Occipital lobe (tissue), 2 donors: ENCODE measurements around the gene PARG. TPM values are rescaled to one million over a fixed set of nuclear protein-coding genes. Genes with fewer than 3 reads are reported as not detected.
"Not testable (repeated sequence)": the region's sequence is repeated elsewhere in the genome, so short reads cannot be mapped to it uniquely, and the experiment has no call there.

Source experiments
- DNase-seq: peaks from one replicate; lab custom pipeline; 2025; lab: John Stamatoyannopoulos, UW
- total RNA-seq: library from RNA; depleted of rRNA; stranded (reverse); fragments of >200 nt; gene quantifications from one replicate; pipeline ENCODE4 v1.2.3, GENCODE V29; 2014

The PARG gene
- 127 TPM for total RNA-seq

DNA sequence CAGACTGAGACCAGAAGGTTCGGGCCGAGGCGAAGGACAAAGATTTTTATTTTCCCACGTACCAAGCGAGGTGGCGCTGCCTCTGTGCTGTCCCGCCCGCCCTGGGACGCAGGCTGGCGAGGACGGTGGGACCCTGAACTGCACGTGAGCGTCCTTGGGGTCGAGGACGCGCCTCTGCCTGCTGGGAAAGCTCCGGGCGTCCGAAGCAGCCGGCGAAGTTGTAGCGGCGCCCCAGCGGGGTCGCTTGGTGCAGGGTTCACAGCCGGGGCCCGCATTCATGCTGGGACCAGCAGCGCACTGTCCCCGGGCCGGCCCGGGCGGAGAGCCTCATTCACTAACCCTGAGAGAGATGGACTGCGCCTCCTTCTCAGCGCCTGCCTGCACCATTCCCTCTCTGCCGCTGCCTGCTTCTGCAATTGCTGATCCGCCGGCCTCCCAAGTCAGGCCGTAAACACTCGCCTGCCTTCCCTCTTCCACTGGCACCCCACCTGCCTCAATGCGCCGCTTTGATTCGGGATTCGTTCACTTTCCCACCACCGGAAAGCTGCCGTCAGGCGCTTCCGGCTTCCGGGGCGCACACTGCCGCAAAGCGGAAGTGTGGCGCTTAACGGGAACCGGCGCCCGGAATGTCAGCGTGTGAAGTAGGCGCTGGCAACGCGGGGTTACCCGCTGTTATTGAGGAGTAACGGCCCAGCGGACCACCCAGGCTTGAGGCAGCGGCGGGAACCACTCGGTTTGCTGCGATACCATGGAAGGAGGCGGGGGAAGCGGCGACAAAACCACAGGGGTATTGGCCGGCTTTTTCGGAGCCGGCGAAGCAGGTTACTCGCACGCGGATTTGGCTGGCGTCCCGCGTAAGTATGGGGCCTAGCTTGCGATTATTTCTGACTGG, at the start of gene PARG, which contains the start of gene TIMM23B:
Gene PARG (minus strand): TSS at position 581 of the 892 bp plus-strand sequence. CDS start 302 bp downstream, at position 279.
Gene TIMM23B (plus strand): TSS at position 607 of the 892 bp plus-strand sequence. CDS start 142 bp downstream, at position 749.
- peak; percentile 81 for DNase-seq

DNA sequence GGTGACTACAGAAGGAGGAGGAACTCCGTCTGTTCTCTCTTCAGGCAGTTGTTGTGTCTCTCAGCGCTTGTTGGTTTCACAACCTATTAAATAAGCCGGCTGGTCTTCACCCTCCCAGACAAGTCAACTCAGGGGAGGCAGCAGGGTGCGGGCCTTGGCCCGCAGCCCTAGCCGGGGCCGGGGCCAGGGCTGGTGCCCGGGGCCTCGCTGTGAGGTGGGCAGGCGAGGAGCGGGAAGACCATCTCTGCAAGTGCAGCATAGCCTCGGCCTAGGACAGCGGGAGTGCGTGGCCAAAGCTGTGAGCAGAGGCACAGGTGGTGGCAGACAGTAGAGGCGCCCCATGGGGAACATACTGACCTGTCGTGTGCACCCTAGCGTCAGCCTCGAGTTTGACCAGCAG, 46.5 kb upstream of the PARG start, which contains the start of gene AGAP6:
Gene AGAP6 (plus strand): TSS at position 31 of the 400 bp plus-strand sequence. CDS start 310 bp downstream, at position 341.
- DNase-seq: not testable (repeated sequence)

GRCh38 chr10:49987207-49987606, 45.4 kb upstream of the PARG start:
- DNase-seq: not testable (repeated sequence)

- not testable (repeated sequence) for DNase-seq
Measured at GRCh38 chr10:49977756-49978155, 35.9 kb upstream of the PARG start.

DNA sequence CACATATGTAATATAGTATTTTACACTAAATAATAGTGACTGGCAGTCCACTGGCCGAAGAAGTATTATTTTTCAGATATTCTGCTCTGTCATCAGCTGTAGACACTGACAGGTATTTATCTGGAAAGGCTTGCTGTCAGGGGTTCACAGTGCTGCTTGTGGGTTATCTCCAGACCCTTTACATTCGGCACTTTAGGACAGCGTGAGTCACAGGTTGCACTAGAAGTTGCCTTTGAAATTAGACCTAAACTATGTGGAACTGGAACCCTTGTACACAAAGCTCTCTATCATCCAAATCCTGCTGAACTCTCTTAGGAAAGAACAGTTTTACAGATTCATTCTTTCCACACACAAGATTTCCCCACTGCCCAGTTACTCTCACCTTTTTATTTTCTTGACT, 30.3 kb upstream of the PARG start:
- not testable (repeated sequence) for DNase-seq

DNA sequence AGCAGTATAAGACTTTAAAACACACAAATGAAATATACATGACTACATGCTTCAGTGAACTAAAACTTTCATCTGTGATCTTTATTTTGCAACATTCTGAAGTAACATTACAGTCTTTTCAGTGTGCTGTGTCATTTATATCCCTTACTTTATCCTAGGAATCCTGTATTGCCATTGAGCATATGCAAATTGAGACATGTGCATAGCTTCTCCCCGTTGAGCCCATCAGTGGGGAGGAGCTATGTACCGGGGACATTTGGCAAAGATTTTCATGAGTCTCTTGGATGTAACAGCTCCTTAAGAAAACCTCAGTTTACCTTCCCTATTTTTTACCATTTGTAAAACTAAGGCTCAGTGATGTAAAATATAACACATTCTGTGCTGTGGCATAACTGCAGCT, 29.6 kb upstream of the PARG start:
- not testable (repeated sequence) for DNase-seq

DNA sequence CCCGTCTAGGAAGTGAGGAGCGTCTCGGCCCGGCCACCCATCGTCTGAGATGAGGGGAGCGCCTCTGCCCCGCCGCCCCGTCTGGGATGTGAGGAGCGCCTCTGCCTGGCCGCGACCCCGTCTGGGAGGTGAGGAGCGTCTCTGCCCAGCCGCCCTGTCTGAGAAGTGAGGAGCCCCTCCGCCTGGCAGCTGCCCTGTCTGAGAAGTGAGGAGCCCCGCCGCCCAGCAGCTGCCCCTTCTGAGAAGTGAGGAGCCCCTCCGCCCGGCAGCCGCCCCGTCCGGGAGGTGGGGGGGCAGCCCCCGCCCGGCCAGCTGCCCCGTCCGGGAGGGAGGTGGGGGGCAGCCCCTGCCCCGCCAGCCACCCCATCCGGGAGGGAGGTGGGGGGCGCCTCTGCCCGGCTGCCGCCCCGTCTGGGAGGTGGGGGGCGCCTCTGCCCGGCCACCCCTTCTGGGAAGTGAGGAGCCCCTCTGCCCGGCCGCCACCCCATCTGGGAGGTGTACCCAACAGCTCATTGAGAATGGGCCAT, 28.6 kb upstream of the PARG start:
- not testable (repeated sequence) for DNase-seq

- not testable (repeated sequence) for DNase-seq
Measured at GRCh38 chr10:49953122-49953521, 11.3 kb upstream of the PARG start.

- DNase-seq: not testable (repeated sequence)
Measured at GRCh38 chr10:49952006-49952405, 10.2 kb upstream of the PARG start.

- not testable (repeated sequence) for DNase-seq
Measured at GRCh38 chr10:49948737-49949136, 6.9 kb upstream of the PARG start.

GRCh38 chr10:49948142-49948541, 6.3 kb upstream of the PARG start:
- not testable (repeated sequence) for DNase-seq

DNA sequence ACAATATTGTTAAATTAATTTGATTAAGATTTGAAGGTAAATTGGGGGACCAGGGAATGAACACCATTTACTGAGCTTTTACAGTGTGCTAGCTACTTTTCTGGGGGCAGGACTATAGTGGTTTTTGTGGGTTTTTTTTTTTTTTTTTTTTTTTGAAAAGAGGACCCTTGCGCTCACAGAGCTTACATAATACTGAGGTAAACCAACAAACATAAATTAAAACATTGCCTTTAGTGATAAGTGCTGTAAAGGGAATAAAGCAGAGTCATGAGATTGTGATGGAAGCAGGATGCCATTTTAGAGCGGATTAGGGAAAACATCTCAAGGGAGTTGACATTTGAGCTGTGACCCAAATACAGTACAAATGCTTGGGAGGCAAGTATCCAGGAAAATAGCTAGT, 1.8 kb upstream of the PARG start:
- DNase-seq: not testable (repeated sequence)

- not testable (repeated sequence) for DNase-seq
Measured at GRCh38 chr10:49942339-49942705, 495 bp upstream of the PARG start.

GRCh38 chr10:49931959-49932728, 9.7 kb downstream of the PARG start:
- DNase-seq: not testable (repeated sequence)

- DNase-seq: not testable (repeated sequence)
Measured at GRCh38 chr10:49931276-49931675, 10.6 kb downstream of the PARG start.

GRCh38 chr10:49923572-49923971, 18.3 kb downstream of the PARG start:
- not testable (repeated sequence) for DNase-seq

GRCh38 chr10:49922041-49922440, 19.8 kb downstream of the PARG start:
- not testable (repeated sequence) for DNase-seq

DNA sequence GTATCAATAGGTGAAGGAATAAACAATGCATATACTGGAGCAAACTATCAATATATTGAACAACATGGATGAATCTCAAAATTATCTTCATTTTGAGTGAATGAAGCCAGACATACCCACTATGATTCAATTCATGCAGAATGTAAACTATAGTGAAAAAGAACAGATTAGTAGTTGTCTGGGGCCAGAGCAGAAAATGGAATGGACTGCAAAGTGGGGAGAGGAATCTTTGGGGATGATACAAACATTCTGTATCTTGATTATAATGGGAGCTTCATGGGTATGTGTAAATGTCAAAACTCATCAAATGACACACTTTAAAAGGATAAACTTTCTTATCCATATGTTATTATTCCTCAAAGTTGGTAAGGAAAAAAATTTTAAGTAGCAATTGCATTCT, 23.9 kb downstream of the PARG start:
- DNase-seq: not testable (repeated sequence)

- DNase-seq: not testable (repeated sequence)
Measured at GRCh38 chr10:49916451-49916850, 25.4 kb downstream of the PARG start.

DNA sequence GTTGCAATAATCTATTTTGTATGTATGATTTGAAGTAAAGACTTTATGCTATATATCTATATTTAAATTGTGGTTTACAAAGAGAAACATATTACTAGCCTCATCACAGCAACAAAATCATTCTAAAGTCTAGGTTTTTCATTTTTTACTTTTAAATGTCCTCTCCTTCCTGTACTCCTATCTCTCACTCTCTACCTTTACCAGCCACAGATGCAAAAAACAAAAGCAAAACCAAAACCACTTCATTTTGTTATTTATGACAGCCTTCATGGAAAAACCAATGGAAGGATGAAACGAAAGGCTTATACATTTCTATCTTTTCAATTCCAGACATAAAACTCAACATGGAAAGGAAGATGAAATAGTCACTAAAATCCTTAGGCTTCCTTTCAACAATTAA, 31.5 kb downstream of the PARG start:
- not testable (repeated sequence) for DNase-seq

GRCh38 chr10:49908290-49909080, 33.3 kb downstream of the PARG start:
- not testable (repeated sequence) for DNase-seq
